Measurements from ENCODE around the gene P4HB. TPM values are rescaled to one million over a fixed set of nuclear protein-coding genes. Genes with fewer than 3 reads are reported as not detected.

The P4HB gene
- polyA plus RNA-seq, 1 of the 3 experiments (the other 2 are of a cell fraction): 165 TPM

DNA sequence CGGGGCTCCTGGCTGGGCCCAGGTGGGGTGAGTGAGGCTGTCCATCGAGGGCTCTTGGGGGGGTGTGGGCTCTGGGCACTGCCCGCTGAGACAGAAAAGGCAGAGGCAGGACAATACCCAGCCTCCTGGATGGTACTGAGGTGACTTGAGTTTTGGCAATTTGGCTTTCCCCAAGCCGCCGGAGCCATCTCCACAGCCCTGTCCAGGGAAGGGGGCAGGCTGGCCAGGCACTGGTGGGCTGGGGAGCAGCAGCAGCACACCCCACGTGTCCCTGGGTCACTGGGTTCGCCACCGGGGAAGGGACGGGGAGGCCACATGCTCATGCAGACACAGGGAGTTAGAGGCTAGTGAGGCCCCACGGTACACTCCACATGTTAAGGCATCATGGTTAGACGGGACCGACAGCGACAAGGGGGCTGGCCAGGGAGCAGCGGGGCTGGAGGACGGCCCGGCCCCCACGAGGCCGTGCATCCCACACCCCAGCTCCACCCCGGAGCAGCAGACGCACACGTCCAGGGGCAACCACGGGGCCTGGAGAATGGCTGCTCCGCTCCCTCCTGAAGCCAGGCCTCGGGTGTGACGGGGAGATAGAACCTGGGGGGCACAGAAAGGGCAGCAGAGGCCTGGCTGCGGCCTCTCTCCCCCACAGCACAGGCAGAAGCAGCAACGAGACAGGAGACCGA is 7.8 kb upstream of the P4HB start:
- H3K79me2 ChIP-seq (ENCODE audit: insufficient read depth): peaks cover 78% of the 10 kb centered on the region
- H3K27ac ChIP-seq (ENCODE audit: low read depth in 2 of 2, low read length in 1 of 2): peak overlapping the region; percentile 86 to 95
- POLR2A ChIA-PET: interaction anchor here (1.1 to 2.5 kb wide), 2 partner anchors 43 to 58 kb away, joined by 3 to 9 read pairs; partner anchors contain the start of gene PCYT2
- H3K4me2 ChIP-seq: peak overlapping the region; percentile 99; the same call in 1 of the 2 replicates
- peaks cover 69% of the 10 kb centered on the region for H3F3A ChIP-seq (replicated peaks; ENCODE audit: insufficient read depth)
- peaks cover 24 to 59% of the 10 kb centered on the region in 2 experiments; a peak in 3 of 4 replicates for H3K4me1 ChIP-seq (ENCODE audit: control insufficient read depth in 1 of 2, insufficient read depth in 2 of 2, low read depth in 1 of 2, low read length in 1 of 2)
- DNase-seq: peak; percentile 51
- TF ChIP-seq EP300 (IDR thresholded peaks at IDR 0.05; ENCODE audit: borderline replicate concordance in 1 of 2, low read depth in 1 of 2, low read length in 1 of 2) (no peak), ELF1 (IDR thresholded peaks at IDR 0.05) (peak; percentile 43; the same call in 1 of the 2 replicates), SIN3A (IDR thresholded peaks at IDR 0.05; ENCODE audit: borderline replicate concordance, low read depth, low read length) (no peak), CHD2 (IDR thresholded peaks at IDR 0.05; ENCODE audit: low read length, partially characterized antibody) (peak; percentile 21), POLR2AphosphoS5 (IDR thresholded peaks at IDR 0.05; ENCODE audit: low read depth, low read length) (peak; percentile 58; the same call in 1 of the 2 replicates), EZH2phosphoT487 (IDR thresholded peaks at IDR 0.05; ENCODE audit: borderline replicate concordance, low read depth) (no peak), JUND (IDR thresholded peaks at IDR 0.05) (peak; percentile 18; the same call in 1 of the 2 replicates)
- TF ChIP-seq, protein P1, sequence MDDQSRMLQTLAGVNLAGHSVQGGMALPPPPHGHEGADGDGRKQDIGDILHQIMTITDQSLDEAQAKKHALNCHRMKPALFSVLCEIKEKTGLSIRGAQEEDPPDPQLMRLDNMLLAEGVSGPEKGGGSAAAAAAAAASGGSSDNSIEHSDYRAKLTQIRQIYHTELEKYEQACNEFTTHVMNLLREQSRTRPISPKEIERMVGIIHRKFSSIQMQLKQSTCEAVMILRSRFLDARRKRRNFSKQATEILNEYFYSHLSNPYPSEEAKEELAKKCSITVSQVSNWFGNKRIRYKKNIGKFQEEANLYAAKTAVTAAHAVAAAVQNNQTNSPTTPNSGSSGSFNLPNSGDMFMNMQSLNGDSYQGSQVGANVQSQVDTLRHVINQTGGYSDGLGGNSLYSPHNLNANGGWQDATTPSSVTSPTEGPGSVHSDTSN (IDR thresholded peaks at IDR 0.05): peak; percentile 2; the same call in 1 of the 2 replicates
- TF ChIP-seq, protein P2, sequence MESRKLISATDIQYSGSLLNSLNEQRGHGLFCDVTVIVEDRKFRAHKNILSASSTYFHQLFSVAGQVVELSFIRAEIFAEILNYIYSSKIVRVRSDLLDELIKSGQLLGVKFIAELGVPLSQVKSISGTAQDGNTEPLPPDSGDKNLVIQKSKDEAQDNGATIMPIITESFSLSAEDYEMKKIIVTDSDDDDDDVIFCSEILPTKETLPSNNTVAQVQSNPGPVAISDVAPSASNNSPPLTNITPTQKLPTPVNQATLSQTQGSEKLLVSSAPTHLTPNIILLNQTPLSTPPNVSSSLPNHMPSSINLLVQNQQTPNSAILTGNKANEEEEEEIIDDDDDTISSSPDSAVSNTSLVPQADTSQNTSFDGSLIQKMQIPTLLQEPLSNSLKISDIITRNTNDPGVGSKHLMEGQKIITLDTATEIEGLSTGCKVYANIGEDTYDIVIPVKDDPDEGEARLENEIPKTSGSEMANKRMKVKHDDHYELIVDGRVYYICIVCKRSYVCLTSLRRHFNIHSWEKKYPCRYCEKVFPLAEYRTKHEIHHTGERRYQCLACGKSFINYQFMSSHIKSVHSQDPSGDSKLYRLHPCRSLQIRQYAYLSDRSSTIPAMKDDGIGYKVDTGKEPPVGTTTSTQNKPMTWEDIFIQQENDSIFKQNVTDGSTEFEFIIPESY (IDR thresholded peaks at IDR 0.05; ENCODE audit: borderline replicate concordance, low read depth): peak; percentile 44; the same call in 1 of the 2 replicates
- CTCF ChIA-PET: interaction anchor here (0.8 to 6.9 kb wide), 19 partner anchors 9 to 162 kb away, joined by 3 to 54 read pairs (median 10); partner anchors contain the start of genes ALYREF, ANAPC11, CENPX and LRRC45
- WGBS (ENCODE audit: low lambda C conversion rate): 59% methylated on average over 21 of the region's 28 CpGs
- H3K9me3 ChIP-seq: no peaks in the 10 kb centered on the region
- no peak overlapping the region; a peak in 1 of 4 replicates for H3K4me3 ChIP-seq (ENCODE audit: low read depth in 2 of 2, low read length in 1 of 2)
- peaks cover 33 to 48% of the 10 kb centered on the region in 2 experiments for H3K36me3 ChIP-seq (replicated peaks in 1 of 2; ENCODE audit: control insufficient read depth in 1 of 2, insufficient read depth in 2 of 2, low read length in 1 of 2)
- H3K9ac ChIP-seq: peak overlapping the region; percentile 42; the same call in 1 of the 2 replicates
- H2AFZ ChIP-seq (ENCODE audit: low read depth): no peak overlapping the region
- no peaks in the 10 kb centered on the region for H3K27me3 ChIP-seq (ENCODE audit: insufficient read depth)
- H3K9me2 ChIP-seq: no peaks in the 10 kb centered on the region
- peaks cover 55% of the 10 kb centered on the region for H4K20me1 ChIP-seq (ENCODE audit: insufficient read depth)

Data from SK-N-SH (cell line).